AG04449 (cell line): Measurements from ENCODE around the gene ZNF511.
A peak's percentile ranks its signal among the peaks of the same experiment; 100 is the strongest.

Experiments
- CTCF ChIA-PET: fragments of 350-600 bp; formaldehyde crosslinking; extraction: SDS; loops from one replicate; lab custom pipeline; 2021; ENCODE audit warnings: antibody characterized with exemption; lab: Yijun Ruan, JAX
- POLR2A ChIA-PET: fragments of 400-600, 350-600 bp; formaldehyde crosslinking; extraction: SDS; loops from one replicate; lab custom pipeline; 2020; ENCODE audit warnings: antibody characterized with exemption, inconsistent platforms; lab: Yijun Ruan, JAX
- DNase-seq: peaks from one replicate; pipeline ENCODE4 v3.0.0-alpha.2; 2010; ENCODE audit warnings: low read depth, low spot score
- H3K4me3 ChIP-seq: 2 replicates; pipeline ENCODE4 v1.5.1; 2011; ENCODE audit warnings: low read depth, mild to moderate bottlenecking, control low read depth, low read length
- TF ChIP-seq, protein P1 (sequence below): IDR thresholded peaks from one replicate; pipeline ENCODE4 v1.5.1; 2011; ENCODE audit warnings: mild to moderate bottlenecking, moderate library complexity, low read length, control low read depth, inconsistent platforms; ENCODE audit not compliant: insufficient read depth; ENCODE audit errors: missing control alignments

ZNF511 gene

DNA sequence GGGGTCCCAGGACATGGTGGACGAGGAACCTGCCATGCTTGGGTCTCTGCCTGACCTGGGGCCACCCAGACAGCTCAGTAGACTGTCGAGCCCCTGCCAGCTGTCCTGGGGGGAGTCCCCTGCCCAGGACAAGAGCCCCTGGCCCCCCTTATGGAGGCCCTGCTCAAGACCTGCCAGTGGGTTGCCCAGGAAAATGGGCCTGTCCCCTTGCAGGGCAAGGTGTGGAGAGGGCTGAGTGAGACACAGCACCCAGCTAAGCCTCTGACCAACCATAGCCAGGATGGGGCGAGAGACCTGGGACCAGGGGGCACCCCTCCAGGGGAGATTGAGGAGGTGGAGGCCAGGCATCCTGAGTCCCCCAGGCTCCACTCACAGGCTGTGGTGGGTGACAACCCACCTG is 47.3 kb downstream of the ZNF511 start:
- TF ChIP-seq, protein P1, sequence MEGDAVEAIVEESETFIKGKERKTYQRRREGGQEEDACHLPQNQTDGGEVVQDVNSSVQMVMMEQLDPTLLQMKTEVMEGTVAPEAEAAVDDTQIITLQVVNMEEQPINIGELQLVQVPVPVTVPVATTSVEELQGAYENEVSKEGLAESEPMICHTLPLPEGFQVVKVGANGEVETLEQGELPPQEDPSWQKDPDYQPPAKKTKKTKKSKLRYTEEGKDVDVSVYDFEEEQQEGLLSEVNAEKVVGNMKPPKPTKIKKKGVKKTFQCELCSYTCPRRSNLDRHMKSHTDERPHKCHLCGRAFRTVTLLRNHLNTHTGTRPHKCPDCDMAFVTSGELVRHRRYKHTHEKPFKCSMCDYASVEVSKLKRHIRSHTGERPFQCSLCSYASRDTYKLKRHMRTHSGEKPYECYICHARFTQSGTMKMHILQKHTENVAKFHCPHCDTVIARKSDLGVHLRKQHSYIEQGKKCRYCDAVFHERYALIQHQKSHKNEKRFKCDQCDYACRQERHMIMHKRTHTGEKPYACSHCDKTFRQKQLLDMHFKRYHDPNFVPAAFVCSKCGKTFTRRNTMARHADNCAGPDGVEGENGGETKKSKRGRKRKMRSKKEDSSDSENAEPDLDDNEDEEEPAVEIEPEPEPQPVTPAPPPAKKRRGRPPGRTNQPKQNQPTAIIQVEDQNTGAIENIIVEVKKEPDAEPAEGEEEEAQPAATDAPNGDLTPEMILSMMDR: no peak
- POLR2A ChIA-PET: interaction anchor here (0.6 kb wide), 1 partner anchor 18 kb away, joined by 3 read pairs; no protein-coding TSS in a partner anchor
- no peak for DNase-seq
- CTCF ChIA-PET: interaction anchor here (1.0 to 4.5 kb wide), 3 partner anchors 22 to 29 kb away, joined by 3 to 25 read pairs (median 3); partner anchors contain the start of gene PAOX
- H3K4me3 ChIP-seq: no peak overlapping the region

DNA sequence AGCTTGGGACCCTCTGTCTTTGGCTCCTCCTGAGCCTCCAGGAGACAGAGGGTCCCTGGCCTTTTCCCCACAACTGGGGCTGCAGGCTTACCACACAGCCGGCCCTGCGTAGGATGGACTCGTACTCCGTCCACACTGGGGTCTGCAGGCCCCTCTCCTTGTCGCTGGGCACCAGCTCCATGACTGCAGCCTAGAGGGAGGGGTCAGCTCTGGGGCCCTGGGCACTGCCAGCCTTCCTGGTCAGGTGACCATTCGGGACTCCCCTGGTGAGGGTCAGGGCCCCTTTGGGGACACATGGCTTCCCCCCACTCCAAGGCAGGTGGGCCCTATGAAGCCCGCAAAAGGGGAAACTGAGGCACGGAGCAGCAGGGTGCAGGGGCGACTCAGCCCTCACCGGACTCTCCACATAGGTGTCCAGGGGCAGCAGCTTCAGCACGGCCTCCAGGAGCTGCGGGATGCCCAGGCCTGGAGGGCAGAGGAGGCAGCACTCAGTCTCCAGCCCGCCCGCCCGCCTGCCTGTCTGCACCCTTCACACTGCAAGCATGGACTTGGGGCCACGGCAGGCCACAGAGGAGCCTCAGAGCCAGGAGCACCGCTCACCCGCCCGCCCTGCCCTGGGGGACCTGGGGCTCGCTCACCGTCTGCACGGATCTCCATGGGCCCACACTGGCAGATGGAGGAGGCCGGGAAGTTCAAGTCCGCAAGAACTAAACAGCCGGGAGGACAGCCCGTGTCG is 48.0 kb downstream of the ZNF511 start:
- POLR2A ChIA-PET: interaction anchor here (0.6 kb wide), 1 partner anchor 17 kb away, joined by 3 read pairs; no protein-coding TSS in a partner anchor
- CTCF ChIA-PET: interaction anchor here (1.0 to 4.5 kb wide), 4 partner anchors 25 to 42 kb away, joined by 3 to 25 read pairs (median 4); no protein-coding TSS in a partner anchor
- peak overlapping the region; percentile 64 for H3K4me3 ChIP-seq
- DNase-seq: no peak
- TF ChIP-seq, protein P1: no peak

DNA sequence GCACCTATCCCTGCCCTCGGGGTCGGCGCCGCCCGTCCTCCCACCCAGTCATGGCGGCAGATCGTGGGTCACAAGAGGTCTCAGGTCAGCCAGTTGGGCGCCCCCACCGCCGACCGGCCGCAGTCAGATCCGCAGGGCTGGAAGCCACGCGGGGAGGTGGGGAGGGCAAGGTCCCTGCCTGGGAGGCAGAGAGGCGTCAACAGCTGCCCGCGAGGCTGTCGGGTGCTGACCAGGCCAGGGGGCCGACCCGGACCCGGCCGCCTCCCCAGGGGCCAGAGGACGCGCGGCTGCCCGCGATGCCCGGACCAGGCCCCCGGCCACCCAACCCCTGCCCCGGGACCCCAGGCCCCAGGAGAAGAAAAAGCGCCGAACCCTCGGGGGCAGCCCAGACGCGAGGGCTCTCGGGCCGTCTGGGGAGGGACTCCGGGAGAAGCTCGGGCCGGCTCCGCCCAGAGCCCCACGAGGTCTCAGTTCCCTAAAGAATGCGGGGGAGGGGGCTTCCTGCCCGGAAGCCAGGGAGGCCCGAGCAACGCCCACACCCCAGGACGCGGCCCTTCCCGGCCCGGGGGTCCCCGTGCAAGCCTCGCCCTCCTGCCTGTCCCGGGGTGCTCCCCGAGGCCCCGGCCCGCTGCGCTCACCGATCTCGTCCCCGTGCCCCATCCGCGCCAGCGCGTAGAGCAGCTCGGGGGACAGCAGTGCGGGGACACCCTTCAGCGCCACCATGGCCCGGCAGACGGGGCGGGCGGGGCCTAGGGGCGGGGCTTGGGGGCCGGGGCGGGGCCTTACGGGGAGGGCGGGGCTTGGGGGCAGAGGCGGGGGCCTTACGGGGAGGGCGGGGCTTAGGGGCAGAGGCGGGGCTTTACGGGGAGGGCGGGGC is 48.8 kb downstream of the ZNF511 start, which contains the start of gene FUOM:
Gene FUOM (minus strand): TSS at position 735 of the 877 bp plus-strand sequence. CDS start 12 bp downstream, at position 723.
- peak within 1 kb of the TSS; percentile 64 for H3K4me3 ChIP-seq
- ChIA-PET CTCF (interaction anchor here (1.2 to 4.5 kb wide), 3 partner anchors 26 to 43 kb away, joined by 3 to 25 read pairs (median 4); no protein-coding TSS in a partner anchor), POLR2A (no interaction called here)

DNA sequence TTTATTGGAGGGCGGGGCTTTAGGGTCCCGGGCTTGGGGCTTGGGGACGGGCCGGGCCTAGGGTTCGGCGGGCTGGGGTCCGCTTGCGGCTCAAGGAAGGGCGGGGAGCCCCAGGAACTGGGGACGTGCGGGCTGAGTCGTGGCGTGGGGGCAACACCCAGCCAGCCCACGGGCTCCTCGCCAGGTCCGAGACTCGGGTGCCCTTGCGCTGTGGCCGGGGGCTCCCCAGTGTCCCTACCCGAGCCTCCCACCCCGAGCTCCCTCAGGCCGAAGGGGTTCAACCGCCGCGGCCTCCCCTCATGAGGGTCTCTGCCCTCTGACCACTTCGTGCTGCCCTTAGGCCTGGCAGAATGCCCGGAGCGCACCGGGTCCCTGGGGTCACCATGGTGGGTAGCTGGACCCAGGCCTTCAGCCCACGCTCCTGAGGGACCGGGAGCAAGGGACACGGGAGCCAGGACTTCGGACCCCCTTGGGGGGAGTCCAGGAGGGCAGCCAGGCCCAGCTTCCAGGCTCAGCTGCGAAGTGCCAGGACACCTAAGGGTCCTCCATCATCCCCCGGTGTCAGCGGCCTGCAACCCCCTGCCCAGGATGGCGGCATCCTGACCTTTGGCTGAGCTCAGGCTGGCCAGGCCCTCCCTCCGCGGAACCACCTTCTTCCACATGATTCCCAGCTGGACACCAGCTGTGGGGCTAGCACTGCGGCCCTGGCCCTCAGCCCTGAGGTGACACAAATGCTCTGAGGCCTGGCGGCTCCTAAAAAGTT is 49.6 kb downstream of the ZNF511 start:
- TF ChIP-seq, protein P1: no peak
- no peak for DNase-seq
- ChIA-PET CTCF (interaction anchor here (1.4 to 6.7 kb wide), 4 partner anchors 12 to 29 kb away, joined by 3 to 25 read pairs (median 14); no protein-coding TSS in a partner anchor), POLR2A (interaction anchor here (0.5 kb wide), 1 partner anchor 101 kb away, joined by 3 read pairs; no protein-coding TSS in a partner anchor)
- H3K4me3 ChIP-seq: no peak overlapping the region

More for the DNA sequence above, 48.8 kb downstream of the ZNF511 start, which contains the start of gene FUOM:
- TF ChIP-seq, protein P1: no peak
- no peak for DNase-seq

DNA sequence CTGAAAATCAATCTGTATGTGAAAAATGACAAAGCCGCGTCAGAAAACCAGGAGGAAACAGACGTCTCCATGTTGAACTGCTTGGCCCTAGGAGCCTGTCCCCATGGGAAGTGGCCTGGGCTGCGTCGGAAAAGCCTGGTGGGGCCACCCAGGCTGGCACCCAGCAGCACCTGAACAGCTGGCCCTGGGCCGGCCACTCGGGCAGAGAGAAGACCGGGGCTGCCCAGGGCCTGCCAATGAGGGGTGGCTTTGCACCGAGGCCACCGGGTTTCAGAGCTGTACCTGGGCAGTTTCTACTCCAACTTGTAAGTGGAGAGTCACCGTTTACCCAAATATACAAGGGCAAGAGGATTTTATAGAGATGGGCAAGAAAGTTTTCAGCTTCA is 50.2 kb downstream of the ZNF511 start:
- CTCF ChIA-PET: interaction anchor here (1.4 to 6.7 kb wide), 2 partner anchors 11 to 29 kb away, joined by 3 to 24 read pairs; no protein-coding TSS in a partner anchor

More for the DNA sequence above, 50.2 kb downstream of the ZNF511 start:
- DNase-seq: no peak
- POLR2A ChIA-PET: no interaction called here
- no peak overlapping the region for H3K4me3 ChIP-seq
- TF ChIP-seq, protein P1: no peak
